H1 (cell line): ENCODE measurements around the gene SPOCD1. TPM values are rescaled to one million over a fixed set of nuclear protein-coding genes. Genes with fewer than 3 reads are reported as not detected.

Experiments
- CTCF ChIA-PET: fragments of 300-600 bp; sonication (Branson Sonifier 250); formaldehyde crosslinking; loops from one replicate; lab custom pipeline; 2021; ENCODE audit not compliant: partially characterized antibody; lab: Charles Lee
- POLR2A ChIA-PET: fragments of 300-600 bp; sonication (Branson Sonifier 250); formaldehyde crosslinking; loops from one replicate; lab custom pipeline; 2021; ENCODE audit warnings: inconsistent platforms; ENCODE audit not compliant: partially characterized antibody; lab: Charles Lee
- DNase-seq, 2 experiments: peaks; one replicate each; pipeline versions ENCODE4 v3.0.0 to v3.0.0-alpha.2; 2010 to 2022; ENCODE audit warnings: low spot score in 2 of 2, low read depth in 1 of 2, mixed read lengths in 1 of 2
- FAIRE-seq: peaks from 2 replicates; lab custom pipeline; 2011; peaks lifted over from hg19 to GRCh38; lab: Jason Lieb, UNC
- H2AFZ ChIP-seq: 2 replicates; pipeline ENCODE4 v1.8.1; 2012; ENCODE audit warnings: low read length, inconsistent platforms
- H2AK5ac ChIP-seq: 2 replicates; pipeline ENCODE4 v1.6.1; 2013; ENCODE audit warnings: low read depth, low read length
- H2BK120ac ChIP-seq: replicated peaks from 2 replicates; pipeline ENCODE3; 2013; ENCODE audit warnings: low read depth, low read length, inconsistent platforms
- H2BK12ac ChIP-seq: 2 replicates; pipeline ENCODE4 v1.6.1; 2013; ENCODE audit warnings: low read depth, low read length
- H2BK15ac ChIP-seq: 2 replicates; pipeline ENCODE4 v1.6.1; 2013; ENCODE audit warnings: low read length
- H2BK20ac ChIP-seq: 2 replicates; pipeline ENCODE4 v1.6.1; 2013; ENCODE audit warnings: low read length
- H2BK5ac ChIP-seq: 2 replicates; pipeline ENCODE4 v1.6.1; 2013; ENCODE audit warnings: low read depth, low read length
- H3K14ac ChIP-seq: 2 replicates; pipeline ENCODE4 v1.6.1; 2013; ENCODE audit warnings: inconsistent platforms; ENCODE audit not compliant: insufficient read length
- H3K18ac ChIP-seq: 2 replicates; pipeline ENCODE4 v1.6.1; 2013; ENCODE audit warnings: low read length; ENCODE audit errors: extremely low read depth
- H3K23ac ChIP-seq: 2 replicates; pipeline ENCODE4 v1.6.1; 2013; ENCODE audit warnings: inconsistent platforms; ENCODE audit not compliant: insufficient read length
- H3K23me2 ChIP-seq: 2 replicates; pipeline ENCODE4 v1.6.1; 2013; ENCODE audit warnings: low read depth, low read length
- H3K27ac ChIP-seq: 2 replicates; pipeline ENCODE4 v1.6.1; 2011; ENCODE audit warnings: low read depth, low read length, inconsistent platforms
- H3K27me3 ChIP-seq, 4 experiments: replicated peaks in 1 of 4; 1 replicate in 1 of 4; 2 replicates in 3 of 4; pipeline versions ENCODE4 v1.6.1 to v1.8.1; 2011 to 2013; ENCODE audit warnings: low read length in 3 of 4, mild to moderate bottlenecking in 3 of 4, inconsistent platforms in 2 of 4, mixed read lengths in 2 of 4, moderate library complexity in 1 of 4; ENCODE audit not compliant: control insufficient read depth in 3 of 4, insufficient read depth in 3 of 4; ENCODE audit errors: extremely low read depth in 1 of 4
- H3K36me3 ChIP-seq, 4 experiments: 2 replicates each; pipeline versions ENCODE4 v1.6.1 to v1.8.1; 2011 to 2013; ENCODE audit warnings: mild to moderate bottlenecking in 4 of 4, low read length in 3 of 4, moderate library complexity in 2 of 4, control low read depth in 1 of 4, inconsistent platforms in 1 of 4; ENCODE audit not compliant: insufficient read depth in 4 of 4, control insufficient read depth in 2 of 4
- H3K4ac ChIP-seq: replicated peaks from 2 replicates; pipeline ENCODE3; 2013; ENCODE audit warnings: low read length, low read depth, mixed read lengths, inconsistent platforms; ENCODE audit not compliant: insufficient read length
- H3K4me1 ChIP-seq, 4 experiments: replicated peaks in 1 of 4; 1 replicate in 1 of 4; 2 replicates in 3 of 4; pipeline versions ENCODE4 v1.6.1 to v1.8.1; 2011 to 2013; ENCODE audit warnings: low read length in 3 of 4, inconsistent platforms in 2 of 4, mixed read lengths in 1 of 4; ENCODE audit not compliant: insufficient read depth in 4 of 4, control insufficient read depth in 3 of 4
- H3K4me2 ChIP-seq, 2 experiments: 2 replicates each; pipeline versions ENCODE4 v1.6.1 to v1.8.1; 2011 to 2013; ENCODE audit warnings: low read depth in 2 of 2, low read length in 2 of 2, control low read depth in 1 of 2, inconsistent platforms in 1 of 2, mild to moderate bottlenecking in 1 of 2; ENCODE audit not compliant: insufficient read depth in 1 of 2
- H3K4me3 ChIP-seq, 4 experiments: fragments of 200-600, 300-600 bp in 1 of 4; sonication (generic), shearing (Covaris generic), sonication (Bioruptor Twin) in 1 of 4; 2 replicates each; pipeline versions ENCODE4 v1.5.1 to v1.8.1; 2011 to 2016; ENCODE audit warnings: low read length in 4 of 4, low read depth in 3 of 4, control low read depth in 2 of 4, inconsistent platforms in 2 of 4, mild to moderate bottlenecking in 2 of 4, mixed read lengths in 1 of 4, moderate library complexity in 1 of 4; ENCODE audit not compliant: insufficient read depth in 2 of 4; ENCODE audit errors: extremely low read depth in 1 of 4
- H3K56ac ChIP-seq: replicated peaks from 2 replicates; pipeline ENCODE3; 2013; ENCODE audit warnings: low read depth, mild to moderate bottlenecking, mixed read lengths, low read length, inconsistent platforms; ENCODE audit not compliant: insufficient read length
- H3K79me1 ChIP-seq: 2 replicates; pipeline ENCODE4 v1.6.1; 2013; ENCODE audit warnings: low read depth, low read length, control low read depth
- H3K79me2 ChIP-seq, 2 experiments: 2 replicates each; pipeline versions ENCODE4 v1.6.1 to v1.8.1; 2012 to 2013; ENCODE audit warnings: low read length in 2 of 2, mild to moderate bottlenecking in 2 of 2, inconsistent platforms in 1 of 2; ENCODE audit not compliant: insufficient read depth in 2 of 2, control insufficient read depth in 1 of 2
- H3K9ac ChIP-seq, 4 experiments: replicated peaks in 1 of 4; 1 replicate in 1 of 4; 2 replicates in 3 of 4; pipeline versions ENCODE4 v1.6.1 to v1.8.1; 2011 to 2013; ENCODE audit warnings: low read depth in 3 of 4, low read length in 3 of 4, control low read depth in 2 of 4, mild to moderate bottlenecking in 2 of 4, moderate library complexity in 2 of 4, inconsistent platforms in 1 of 4; ENCODE audit errors: extremely low read depth in 1 of 4
- H3K9me3 ChIP-seq, 2 experiments: 2 replicates each; pipeline versions ENCODE4 v1.6.1 to v1.8.1; 2012 to 2013; ENCODE audit warnings: mild to moderate bottlenecking in 2 of 2, moderate library complexity in 2 of 2, control low read depth in 1 of 2, inconsistent platforms in 1 of 2, low read depth in 1 of 2, low read length in 1 of 2, mixed read lengths in 1 of 2; ENCODE audit not compliant: insufficient read depth in 2 of 2
- H4K20me1 ChIP-seq, 2 experiments: replicated peaks in 1 of 2; 2 replicates each; pipeline versions ENCODE3 to v1.8.1; 2011 to 2013; ENCODE audit warnings: inconsistent platforms in 2 of 2, low read length in 2 of 2, mild to moderate bottlenecking in 1 of 2; ENCODE audit not compliant: insufficient read depth in 2 of 2, control insufficient read depth in 1 of 2
- H4K5ac ChIP-seq: 2 replicates; pipeline ENCODE4 v1.6.1; 2013; ENCODE audit warnings: low read length, low read depth, mixed read lengths, inconsistent platforms; ENCODE audit not compliant: insufficient read length
- H4K8ac ChIP-seq: 2 replicates; pipeline ENCODE4 v1.8.0; 2013; ENCODE audit warnings: mild to moderate bottlenecking, moderate library complexity, low read length, inconsistent platforms; ENCODE audit not compliant: insufficient read depth; ENCODE audit errors: extremely low read depth
- H4K91ac ChIP-seq: replicated peaks from 2 replicates; pipeline ENCODE3; 2013; ENCODE audit warnings: low read length, mixed read lengths, inconsistent platforms; ENCODE audit not compliant: insufficient read length
- BACH1 ChIP-seq: IDR thresholded peaks from 2 replicates; pipeline ENCODE4 v1.6.1; 2012; ENCODE audit warnings: low read length, improper control_type of control experiment
- CREB1 ChIP-seq: IDR thresholded peaks from 2 replicates; pipeline ENCODE4 v1.6.1; 2012; ENCODE audit warnings: inconsistent platforms
- EP300 ChIP-seq, 2 experiments: IDR thresholded peaks; 1 replicate in 1 of 2; 2 replicates in 1 of 2; pipeline ENCODE4 v1.6.1; 2011 to 2012; ENCODE audit warnings: low read depth in 2 of 2, low read length in 2 of 2, mild to moderate bottlenecking in 2 of 2, borderline replicate concordance in 1 of 2, inconsistent platforms in 1 of 2, moderate library complexity in 1 of 2
- FOSL1 ChIP-seq: IDR thresholded peaks from 2 replicates; pipeline ENCODE4 v1.6.1; 2011; ENCODE audit warnings: mild to moderate bottlenecking, low read depth, low read length, moderate library complexity; ENCODE audit not compliant: insufficient read depth
- GTF2F1 ChIP-seq: IDR thresholded peaks from 2 replicates; pipeline ENCODE4 v1.6.1; 2012; ENCODE audit warnings: low read depth, low read length, improper control_type of control experiment, borderline replicate concordance
- NANOG ChIP-seq: IDR thresholded peaks from 2 replicates; pipeline ENCODE4 v1.6.1; 2011; ENCODE audit warnings: low read length, low read depth, mild to moderate bottlenecking, inconsistent platforms; ENCODE audit not compliant: insufficient read depth, poor library complexity, severe bottlenecking
- NRF1 ChIP-seq: IDR thresholded peaks from 2 replicates; pipeline ENCODE4 v1.6.1; 2011; ENCODE audit warnings: mild to moderate bottlenecking, low read depth, low read length, improper control_type of control experiment
- SIX5 ChIP-seq: IDR thresholded peaks from 2 replicates; pipeline ENCODE4 v1.6.1; 2011; ENCODE audit warnings: mild to moderate bottlenecking, low read depth, low read length
- SP1 ChIP-seq: IDR thresholded peaks from 2 replicates; pipeline ENCODE4 v1.6.1; 2011; ENCODE audit warnings: low read depth, low read length
- SP2 ChIP-seq: IDR thresholded peaks from 2 replicates; pipeline ENCODE4 v1.6.1; 2012; ENCODE audit warnings: mild to moderate bottlenecking, low read length, inconsistent platforms
- SRF ChIP-seq: IDR thresholded peaks from 2 replicates; pipeline ENCODE4 v1.6.1; 2011; ENCODE audit warnings: mild to moderate bottlenecking, low read depth, low read length, moderate library complexity
- SUZ12 ChIP-seq: fragments of 200-600 bp; sonication (generic); IDR thresholded peaks from 2 replicates; pipeline ENCODE4 v1.6.1; 2012; ENCODE audit warnings: mild to moderate bottlenecking, inconsistent platforms, low read length, moderate library complexity, mixed read lengths
- TAF7 ChIP-seq: optimal IDR thresholded peaks from 2 replicates; pipeline ENCODE3; 2011; ENCODE audit warnings: low read depth, mild to moderate bottlenecking, inconsistent platforms, low read length, moderate library complexity, borderline replicate concordance
- WGBS, 2 experiments: shearing (Covaris generic) in 1 of 2; methylation state at CpG; one replicate each; pipeline versions ENCODE4 v1.1.6 to v1.1.7; 2013 to 2015; ENCODE audit warnings: low lambda C conversion rate in 2 of 2, mixed read lengths in 2 of 2, inconsistent platforms in 1 of 2, low coverage in 1 of 2, missing lambda C conversion rate in 1 of 2; ENCODE audit not compliant: insufficient replicate concordance in 2 of 2, insufficient coverage in 1 of 2, insufficient read length in 1 of 2; ENCODE audit errors: extremely low coverage in 1 of 2, missing lambda C conversion rate in 1 of 2; 5-methylcytosine and 5-hydroxymethylcytosine counted together
- polyA plus RNA-seq, 7 experiments: library from polyadenylated mRNA; depleted of rRNA in 3 of 7; stranded (reverse) in 5 of 7; unstranded in 2 of 7; fragments of >200 nt in 5 of 7; fragments of 200-250 nt in 2 of 7; gene quantifications; 1 replicate in 5 of 7; 2 replicates in 1 of 7; 4 replicates in 1 of 7; pipeline versions ENCODE4 v1.2.1 to v1.2.3, GENCODE V29; 2011 to 2013; ENCODE audit warnings: missing spikeins in 2 of 7, mixed read lengths in 2 of 7
- total RNA-seq: library from RNA; stranded (reverse); fragmentation: NEBNext Ultra II Directional; extraction: Animal tissue kit (Norgen Biotek cat#: 25700); gene quantifications from 2 replicates; pipeline ENCODE4 v1.2.1, GENCODE V29; 2021

Gene SPOCD1
- total and polyA plus RNA-seq, 2 of the 8 experiments (the other 6 are each of a cell fraction or from before 2014, with no cell fraction given): 1.8 to 2.9 TPM

- Histone ChIP-seq H3K79me2 (no peaks in the 10 kb centered on the region), H3K23me2 (peaks cover 7% of the 10 kb centered on the region), H3K4me2 (no peak overlapping the region), H3K4me1 (peaks cover 5 to 30% (median 20%) of the 10 kb centered on the region in 4 experiments), H3K27me3 (peaks cover 26 to 47% (median 43%) of the 10 kb centered on the region in 4 experiments), H2BK15ac (no peak overlapping the region), H3K56ac (no peak overlapping the region), H3K4me3 (no peak overlapping the region), H3K36me3 (no peaks in the 10 kb centered on the region), H2BK20ac (no peak overlapping the region), H3K14ac (no peak overlapping the region), H3K4ac (no peak overlapping the region), H3K9ac (no peak overlapping the region), H3K23ac (no peak overlapping the region), H2BK12ac (0 out of 2 replicates have a peak overlapping the region, but pooled peaks have one; percentile 85), H4K8ac (no peak overlapping the region), H4K20me1 (peaks cover under 1 to 5% of the 10 kb centered on the region in 2 experiments), H2AK5ac (no peak overlapping the region), H3K79me1 (peaks cover 3% of the 10 kb centered on the region; the same call in 1 of the 2 replicates), H2AFZ (no peak overlapping the region), H2BK5ac (no peak overlapping the region), H4K91ac (no peak overlapping the region), H2BK120ac (no peak overlapping the region), H3K27ac (no peak overlapping the region), H3K9me3 (no peaks in the 10 kb centered on the region), H4K5ac (no peak overlapping the region), H3K18ac (no peak overlapping the region)
- POLR2A ChIA-PET: interaction anchor here (1.3 to 1.6 kb wide), 3 partner anchors 9 to 18 kb away, joined by 3 to 4 read pairs (median 4); no protein-coding TSS in a partner anchor
- 71% methylated on average over 9 of the region's 12 CpGs; no CpG with 5 or more reads in 1 of the 2 experiments for whole genome bisulfite sequencing, 2 experiments
- FAIRE-seq (no peak), DNase-seq (no peak)
- CTCF ChIA-PET: interaction anchor here (0.9 to 14.0 kb wide), 8 partner anchors 8 to 54 kb away, joined by 3 to 206 read pairs (median 8); no protein-coding TSS in a partner anchor
- TF ChIP-seq SRF (no peak), CREB1 (no peak), EP300 (IDR thresholded peaks at IDR 0.05; ENCODE audit: borderline replicate concordance in 1 of 2, low read depth in 2 of 2, low read length in 2 of 2) (no peak), GTF2F1 (no peak), BACH1 (no peak), SUZ12 (no peak), SP1 (no peak), SIX5 (no peak), NRF1 (no peak), FOSL1 (no peak), NANOG (no peak), TAF7 (no peak), SP2 (no peak)
Observed at GRCh38 chr1:31769720-31770390, 46.0 kb downstream of the SPOCD1 start.
